Effector CD4-positive, alpha-beta T cell (primary cell): ENCODE data around the gene C19orf85. TPM values are rescaled to one million over a fixed set of nuclear protein-coding genes. Genes with fewer than 3 reads are reported as not detected.
"Not testable (repeated sequence)": the region's sequence is repeated elsewhere in the genome, so short reads cannot be mapped to it uniquely, and the experiment has no call there.

Experiments used
- DNase-seq: peaks from one replicate; pipeline ENCODE4 v3.0.0-alpha.2; 2020
- total RNA-seq: gene quantifications from one replicate; lab custom pipeline; 2026; lab: John Stamatoyannopoulos, UW

Gene C19orf85
- total RNA-seq = not detected

DNA sequence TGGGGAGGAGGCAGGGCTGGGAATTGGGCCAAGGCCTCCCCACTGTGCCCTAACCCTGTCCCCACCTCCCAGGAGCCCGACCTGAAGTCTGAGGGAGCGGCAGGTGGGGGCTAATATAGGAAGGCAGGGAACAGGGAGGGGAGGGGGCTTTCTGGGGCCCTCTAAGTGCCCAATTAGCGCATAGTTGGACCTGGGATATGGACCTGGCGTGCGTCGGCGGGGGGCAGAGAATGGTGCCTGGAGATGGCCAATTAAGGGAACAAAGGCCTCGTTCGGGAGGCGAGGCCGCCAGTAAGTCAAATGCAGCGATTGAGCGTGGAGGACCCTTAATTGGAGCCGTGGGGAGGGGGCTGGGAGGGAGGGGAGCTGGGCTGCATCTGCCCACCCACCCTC, at the start of gene C19orf85:
Gene C19orf85, minus strand, starts transcription at position 90 of the 393 bp plus-strand sequence. CDS start 197 bp downstream, outside the sequence.
- DNase-seq = no peak

GRCh38 chr19:55508120-55508519, 43.6 kb upstream of the C19orf85 start:
- no peak for DNase-seq

DNA sequence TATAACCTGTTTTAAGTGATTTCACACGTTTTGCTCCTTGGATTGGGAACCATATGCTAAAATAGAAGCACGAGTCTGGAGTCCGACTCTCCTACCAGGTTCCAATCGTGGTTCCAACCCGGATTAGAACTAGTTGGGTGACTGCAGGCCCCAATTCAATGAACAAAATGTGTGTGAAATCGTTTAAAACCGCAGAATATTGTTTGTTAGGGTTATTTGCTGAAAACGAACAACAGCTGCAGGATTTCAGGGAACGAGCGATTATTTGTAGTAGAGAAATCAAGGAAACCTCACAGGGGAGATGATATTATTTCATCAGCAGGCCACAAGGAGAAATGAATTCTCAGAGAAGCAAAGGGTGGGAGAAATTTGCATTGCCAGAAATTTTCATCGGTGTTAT, 40.4 kb upstream of the C19orf85 start:
- DNase-seq = no peak

- no peak for DNase-seq
Observed at GRCh38 chr19:55504252-55504603, 39.7 kb upstream of the C19orf85 start.

DNA sequence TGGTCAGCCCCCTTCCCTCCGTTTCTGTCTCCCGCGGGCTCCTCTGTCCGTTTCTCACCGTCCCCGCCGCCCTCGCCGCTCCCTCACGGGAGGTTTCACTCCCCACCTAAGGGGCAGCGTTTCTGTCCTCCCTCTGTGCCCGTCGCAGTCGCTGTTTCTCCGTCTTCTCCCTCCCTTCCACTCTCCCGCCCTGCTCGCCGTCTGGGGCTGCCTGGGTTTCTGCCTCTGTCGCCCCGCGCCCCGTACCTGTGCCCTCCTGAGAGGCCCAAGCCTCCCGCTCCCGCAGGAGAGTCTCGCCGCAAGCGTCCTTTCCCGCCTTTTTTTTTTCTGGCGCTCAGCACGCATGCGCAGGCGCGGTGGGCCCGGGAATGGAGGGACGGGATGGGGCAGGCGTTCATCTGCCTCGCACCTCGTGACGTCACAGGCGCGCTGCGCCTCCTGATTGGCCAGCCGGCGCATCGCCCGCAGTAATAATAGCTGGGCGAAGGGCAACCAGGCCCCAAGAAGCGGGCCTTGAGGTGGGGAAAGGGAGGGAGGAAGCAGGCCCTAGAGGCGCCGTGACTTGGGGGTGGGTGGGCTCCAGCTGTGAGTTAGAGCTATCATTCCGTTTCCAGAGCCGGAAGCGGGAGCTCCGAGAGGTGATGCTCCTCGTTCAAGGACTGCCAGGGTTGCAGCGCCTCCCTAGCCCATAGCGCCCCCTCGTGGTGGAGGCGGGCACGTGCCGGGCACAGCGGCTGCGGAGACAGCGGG, 39.1 kb upstream of the C19orf85 start:
- DNase-seq = peak; percentile 93

DNA sequence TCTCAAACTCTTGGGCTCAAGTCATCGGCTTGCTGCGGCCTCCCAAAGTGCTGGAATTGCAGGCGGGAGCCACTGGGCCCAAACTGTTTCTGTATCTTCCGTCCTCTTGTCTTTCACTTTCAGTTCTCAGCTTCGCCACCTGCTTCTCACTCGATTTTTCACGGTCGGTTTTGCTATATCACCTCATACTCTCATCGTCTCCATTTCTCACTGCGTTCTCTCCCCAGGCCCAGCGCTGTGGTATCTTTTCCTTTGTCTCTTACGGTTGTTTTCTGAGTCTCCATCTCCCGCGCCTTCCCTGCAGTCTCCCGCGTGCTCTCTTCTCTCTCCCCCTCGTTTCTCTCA, 38.6 kb upstream of the C19orf85 start:
- no peak for DNase-seq

DNA sequence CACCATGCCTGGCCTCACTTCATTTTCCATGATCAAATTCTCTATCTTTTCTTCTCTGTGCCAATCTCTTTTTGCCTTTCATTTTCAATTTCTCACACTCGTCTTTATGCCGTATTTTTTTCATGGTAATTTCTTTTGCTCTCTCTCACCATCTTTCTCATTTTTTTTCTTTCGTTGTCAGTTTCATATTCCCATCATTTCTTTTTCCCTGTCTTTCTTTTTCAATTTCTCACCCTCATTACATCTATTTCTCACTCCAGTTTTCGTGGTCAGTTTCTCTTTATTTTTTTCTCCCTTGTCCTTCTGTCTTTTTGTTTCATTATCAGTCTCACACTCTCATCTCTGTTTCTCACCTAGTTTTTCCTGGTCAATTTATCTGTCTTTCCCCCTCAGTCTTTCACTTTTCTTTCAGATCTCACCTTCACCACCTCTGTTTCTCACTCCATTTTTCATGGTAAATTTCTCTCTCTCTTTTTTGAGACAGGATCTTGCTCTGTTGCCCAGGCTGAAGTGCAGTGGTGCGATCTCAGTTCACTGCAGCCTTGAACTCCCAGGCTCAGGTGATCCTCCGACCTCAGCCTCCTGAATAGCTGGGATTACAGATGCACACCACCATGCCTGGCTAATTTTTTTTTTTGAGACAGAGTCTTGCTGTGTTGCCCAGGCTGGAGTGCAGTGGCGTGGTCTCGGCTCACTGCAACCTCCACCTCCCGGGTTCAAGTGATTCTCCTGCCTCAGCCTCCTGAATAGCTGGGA, 37.8 kb upstream of the C19orf85 start:
- DNase-seq = no peak

DNA sequence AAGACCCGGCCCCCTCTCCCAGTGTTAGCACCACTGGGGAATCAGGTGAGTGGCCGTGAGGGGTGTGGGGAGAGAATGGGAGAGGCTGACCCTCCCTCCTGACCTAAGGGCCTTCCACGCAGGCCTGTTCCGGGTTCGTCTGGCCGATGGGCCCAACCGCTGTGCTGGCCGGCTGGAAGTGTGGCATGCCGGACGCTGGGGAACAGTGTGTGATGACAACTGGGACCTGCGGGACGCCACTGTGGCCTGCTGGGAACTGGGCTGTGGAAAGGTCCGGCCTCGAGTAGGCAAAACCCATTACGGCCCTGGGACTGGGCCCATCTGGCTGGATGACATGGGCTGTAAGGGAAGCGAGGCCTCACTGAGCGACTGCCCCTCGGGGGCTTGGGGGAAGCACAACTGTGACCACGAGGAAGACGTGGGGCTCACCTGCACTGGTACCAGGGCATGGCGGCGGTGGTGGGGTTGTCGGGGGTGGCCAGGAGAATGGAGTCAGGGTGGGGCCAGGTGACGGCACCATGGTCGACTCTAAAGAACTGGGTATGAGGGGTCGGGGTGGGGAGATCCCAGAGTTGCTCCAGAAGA, 35.9 kb upstream of the C19orf85 start:
- no peak for DNase-seq

- DNase-seq = no peak
Observed at GRCh38 chr19:55498246-55498840, 33.8 kb upstream of the C19orf85 start.

GRCh38 chr19:55497763-55498162, 33.2 kb upstream of the C19orf85 start:
- DNase-seq = no peak

DNA sequence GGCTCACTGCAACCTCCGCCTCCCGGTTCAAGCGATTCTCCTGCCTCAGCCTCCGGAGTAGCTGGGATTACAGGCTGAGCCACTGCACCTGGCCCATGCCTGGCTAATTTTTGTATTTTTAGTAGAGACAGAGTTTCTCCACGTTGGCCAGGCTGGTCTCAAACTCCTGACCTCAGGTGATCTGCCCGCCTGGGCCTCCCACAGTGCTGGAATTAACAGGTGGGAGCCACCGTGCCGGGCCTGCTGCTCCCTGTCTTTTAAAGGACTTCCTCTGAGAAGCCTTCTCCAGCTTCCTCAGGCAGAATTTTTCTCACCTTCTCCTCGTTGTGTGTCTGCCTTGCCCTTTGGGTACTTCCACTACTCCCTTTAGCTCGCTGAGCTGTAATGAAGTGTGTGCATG, 32.3 kb upstream of the C19orf85 start:
- DNase-seq = not testable (repeated sequence)

GRCh38 chr19:55495646-55496349, 31.2 kb upstream of the C19orf85 start:
- DNase-seq = no peak

- DNase-seq = no peak
Observed at GRCh38 chr19:55494172-55494761, 29.7 kb upstream of the C19orf85 start.

DNA sequence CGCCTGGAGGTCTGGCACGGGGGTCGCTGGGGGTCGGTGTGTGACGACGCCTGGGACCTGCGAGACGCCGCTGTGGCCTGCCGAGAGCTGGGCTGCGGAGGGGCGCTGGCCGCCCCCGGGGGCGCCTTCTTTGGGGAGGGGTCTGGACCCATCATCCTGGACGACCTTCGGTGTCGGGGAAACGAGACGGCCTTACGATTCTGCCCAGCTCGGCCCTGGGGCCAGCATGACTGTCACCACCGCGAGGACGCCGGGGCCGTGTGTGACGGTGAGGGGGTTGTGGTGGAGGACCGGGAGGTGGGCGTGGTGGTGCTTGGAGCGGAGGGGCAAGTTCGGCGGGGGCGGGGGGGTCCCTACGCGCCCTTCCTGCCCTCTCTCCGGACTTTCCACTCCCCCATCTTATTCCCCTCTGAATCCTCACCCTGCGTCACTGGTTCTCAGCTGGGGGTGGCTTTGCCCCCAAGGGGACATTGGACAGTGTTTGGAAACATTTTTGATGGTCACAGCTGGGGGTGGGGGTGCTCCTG, 29.2 kb upstream of the C19orf85 start:
- no peak for DNase-seq

DNA sequence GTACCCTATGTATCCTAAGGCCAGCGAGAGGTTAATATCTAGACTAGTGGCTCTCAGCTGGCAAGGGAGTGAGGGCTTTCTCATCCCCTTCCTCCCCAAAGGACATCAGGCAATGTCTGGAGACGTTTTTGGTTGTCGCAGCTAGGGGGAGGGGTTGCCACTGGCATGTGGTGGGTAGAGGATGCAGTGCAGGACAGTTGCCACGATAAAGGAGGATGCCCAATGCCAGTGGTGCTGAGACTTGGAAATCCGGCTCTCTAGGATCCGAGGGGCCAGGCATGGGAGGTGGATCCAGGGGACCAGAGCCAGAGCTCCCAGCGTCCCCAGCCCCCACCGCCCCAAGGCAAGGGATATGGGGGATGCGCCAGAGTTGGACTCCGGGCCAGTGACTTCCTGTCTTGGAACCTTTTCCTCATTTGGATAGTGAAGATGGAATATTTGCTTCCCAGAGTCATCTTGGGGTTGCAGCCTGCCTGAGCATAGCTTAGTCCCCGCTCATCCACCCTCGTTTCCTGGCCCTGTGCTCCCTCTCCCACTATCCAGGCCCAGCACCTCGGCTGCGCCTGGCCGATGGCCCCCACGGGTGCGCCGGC, 28.6 kb upstream of the C19orf85 start:
- DNase-seq = no peak

DNA sequence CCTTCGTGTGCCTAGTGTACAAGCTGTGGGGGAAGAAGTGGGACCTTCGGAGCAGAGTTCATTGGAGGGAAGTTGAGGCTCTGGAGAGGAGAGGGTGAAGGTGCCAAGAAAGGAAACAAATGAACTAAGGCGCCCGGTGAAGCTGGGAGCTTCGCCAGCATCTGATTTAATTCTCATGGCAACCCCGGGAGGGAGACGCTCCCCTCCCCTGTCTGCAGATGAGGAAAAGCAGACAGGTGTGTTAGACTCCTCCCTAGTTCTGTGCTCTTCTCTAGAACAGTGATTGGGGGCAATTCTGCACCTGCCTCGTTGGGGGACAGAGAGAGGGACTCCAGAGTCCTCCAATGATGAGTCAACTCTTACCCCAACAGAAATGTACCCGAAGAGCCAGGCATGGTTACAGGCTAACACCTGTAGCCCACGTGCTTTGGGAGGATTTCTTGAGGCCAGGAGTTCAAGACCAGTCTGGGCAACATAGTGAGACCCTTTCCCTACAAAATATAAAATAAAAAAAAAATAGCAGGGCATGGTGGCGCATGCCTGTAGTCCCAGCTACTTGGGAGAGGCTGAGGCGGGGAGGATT, 27.9 kb upstream of the C19orf85 start:
- DNase-seq = no peak

DNA sequence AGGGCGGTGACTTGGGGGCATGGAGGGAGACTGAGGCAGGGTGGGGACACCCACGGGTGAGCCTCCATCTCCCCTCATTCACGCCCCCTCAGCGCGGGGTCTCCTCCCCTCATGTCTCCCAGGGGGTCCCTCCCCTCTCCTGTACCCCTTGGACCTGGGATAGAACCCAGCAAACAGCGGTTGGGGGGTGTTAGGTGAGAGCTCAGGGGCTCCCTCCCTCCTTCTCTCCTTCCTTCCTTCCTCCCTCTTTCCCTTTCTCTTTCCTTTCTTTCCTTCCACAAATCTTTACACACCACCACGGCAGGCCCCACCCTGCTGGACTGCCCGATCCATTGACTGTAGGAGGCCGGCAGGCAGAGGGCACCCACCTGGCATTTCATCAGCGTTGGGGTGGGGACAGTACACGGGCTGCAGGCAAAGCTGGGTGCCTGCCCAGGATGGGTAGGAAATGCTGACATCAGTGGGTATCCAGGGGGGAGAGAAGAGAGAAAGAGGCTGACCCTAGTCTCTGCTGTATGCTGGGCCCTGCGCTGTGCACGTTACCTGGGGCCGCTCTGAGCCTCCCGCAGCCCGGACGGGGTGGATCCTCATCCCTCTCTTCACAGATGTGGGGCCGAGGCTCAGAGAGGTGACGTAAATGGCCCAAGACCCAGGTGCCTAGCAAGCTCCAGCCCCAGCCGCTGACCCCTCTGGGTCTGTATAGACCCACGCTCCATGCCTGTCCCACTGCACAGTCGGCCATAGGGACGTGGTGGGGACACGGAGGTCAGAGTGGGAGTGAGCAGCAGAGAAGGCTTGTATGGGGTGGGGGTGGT, 27.2 kb upstream of the C19orf85 start:
- DNase-seq = no peak

DNA sequence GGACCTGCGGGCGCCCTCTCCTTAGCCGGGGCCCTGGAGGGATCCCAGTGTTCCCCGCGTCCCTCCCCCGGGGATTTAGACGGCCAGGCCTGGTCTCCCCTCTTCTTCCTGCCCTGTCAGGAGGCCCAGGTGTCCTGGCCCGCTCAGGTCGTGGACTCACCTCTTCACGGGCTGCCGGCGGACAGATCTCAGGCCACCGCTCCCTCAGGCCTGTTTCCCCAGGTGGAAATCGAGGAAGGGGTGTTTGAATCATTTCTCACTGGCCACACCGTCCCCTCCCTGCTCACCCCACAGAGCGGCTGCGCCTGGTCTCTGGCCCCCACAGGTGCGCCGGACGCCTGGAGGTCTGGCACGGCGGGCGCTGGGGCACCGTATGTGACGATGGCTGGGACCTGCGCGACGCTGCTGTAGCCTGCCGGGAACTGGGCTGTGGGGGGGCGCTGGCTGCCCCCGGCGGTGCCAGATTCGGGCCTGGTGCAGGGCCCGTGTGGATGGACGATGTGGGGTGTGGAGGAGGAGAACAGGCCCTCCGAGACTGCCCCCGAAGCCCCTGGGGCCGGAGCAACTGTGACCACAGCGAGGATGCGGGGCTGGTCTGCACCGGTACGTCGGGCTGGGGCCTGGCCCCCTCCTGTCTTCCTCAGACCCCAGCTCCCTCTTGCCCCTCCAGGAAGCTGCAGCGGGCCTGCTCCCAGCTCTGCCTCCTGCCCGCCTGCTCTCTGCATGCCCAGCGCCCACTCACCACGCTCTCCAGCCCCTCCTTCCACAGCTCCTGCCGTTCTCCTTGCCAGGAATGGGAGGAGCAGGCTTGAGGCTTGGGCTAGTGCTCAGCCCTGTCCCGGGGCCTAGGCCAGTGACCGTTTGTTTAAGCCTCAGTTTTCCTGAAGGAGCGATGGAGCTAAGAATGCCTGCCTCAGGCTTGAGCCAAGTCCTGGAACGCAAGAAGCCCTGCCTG, 26.2 kb upstream of the C19orf85 start:
- DNase-seq = no peak

- DNase-seq = no peak
Observed at GRCh38 chr19:55489711-55490477, 25.3 kb upstream of the C19orf85 start.
